Femur (tissue), 1 donor: ENCODE measurements around the gene AUTS2.
"Not testable (repeated sequence)": the region's sequence is repeated elsewhere in the genome, so short reads cannot be mapped to it uniquely, and the experiment has no call there.

ENCODE experiments used
- DNase-seq: peaks from one replicate; pipeline ENCODE4 v3.0.0-alpha.2; 2017

AUTS2 gene

GRCh38 chr7:70717553-70718329 is 1119.5 kb downstream of the AUTS2 start:
- DNase-seq = no peak

- no peak for DNase-seq
Measured at GRCh38 chr7:70719125-70719524, 1120.8 kb downstream of the AUTS2 start.

- no peak for DNase-seq
Measured at GRCh38 chr7:70720191-70720873, 1122.1 kb downstream of the AUTS2 start.

GRCh38 chr7:70721500-70721899 is 1123.2 kb downstream of the AUTS2 start:
- DNase-seq = no peak

GRCh38 chr7:70723339-70723738 is 1125.1 kb downstream of the AUTS2 start:
- no peak for DNase-seq

- no peak for DNase-seq
Measured at GRCh38 chr7:70725448-70725847, 1127.2 kb downstream of the AUTS2 start.

- DNase-seq = no peak
Measured at GRCh38 chr7:70726294-70726693, 1128.0 kb downstream of the AUTS2 start.

- DNase-seq = no peak
Measured at GRCh38 chr7:70726951-70727378, 1128.7 kb downstream of the AUTS2 start.

- DNase-seq = no peak
Measured at GRCh38 chr7:70727861-70728260, 1129.6 kb downstream of the AUTS2 start.

- no peak for DNase-seq
Measured at GRCh38 chr7:70728872-70729552, 1130.7 kb downstream of the AUTS2 start.

GRCh38 chr7:70729553-70730157 is 1131.4 kb downstream of the AUTS2 start:
- DNase-seq = not testable (repeated sequence)

- no peak for DNase-seq
Measured at GRCh38 chr7:70730451-70731110, 1132.3 kb downstream of the AUTS2 start.

GRCh38 chr7:70733090-70733489 is 1134.8 kb downstream of the AUTS2 start:
- no peak for DNase-seq

- DNase-seq = no peak
Measured at GRCh38 chr7:70734411-70734810, 1136.1 kb downstream of the AUTS2 start.

GRCh38 chr7:70735313-70735712 is 1137.0 kb downstream of the AUTS2 start:
- DNase-seq = no peak

- no peak for DNase-seq
Measured at GRCh38 chr7:70736715-70737460, 1138.6 kb downstream of the AUTS2 start.

- peak; percentile 41 for DNase-seq
Measured at GRCh38 chr7:70738151-70738885, 1140.0 kb downstream of the AUTS2 start.

- no peak for DNase-seq
Measured at GRCh38 chr7:70739646-70740210, 1141.5 kb downstream of the AUTS2 start.

- no peak for DNase-seq
Measured at GRCh38 chr7:70741666-70742065, 1143.4 kb downstream of the AUTS2 start.

GRCh38 chr7:70743531-70744325 is 1145.5 kb downstream of the AUTS2 start:
- DNase-seq = no peak
